Measurements from ENCODE around the gene SYK.

SYK gene

GRCh38 chr9:90946982-90947381 is 145.4 kb downstream of the SYK start:
- DNase-seq (ENCODE audit: low read depth) = no peak

Data from GM04503 (cell line).